ENCODE results near the gene PDGFC. TPM values are rescaled to one million over a fixed set of nuclear protein-coding genes. Genes with fewer than 3 reads are reported as not detected.

The PDGFC gene
- total RNA-seq, 1 donor from 2014 or later, result not detected

- H3K27me3 Mint-ChIP-seq, result no peaks in the 10 kb centered on the region
- no peak overlapping the region for H3K27ac Mint-ChIP-seq
- TF ChIP-seq CTCF (IDR thresholded peaks at IDR 0.05), result no peak
- ChIA-PET CTCF (no interaction called here), POLR2A (no interaction called here)
- H3K4me3 Mint-ChIP-seq, result no peak overlapping the region
- no peaks in the 10 kb centered on the region for H3K9me3 Mint-ChIP-seq
- ATAC-seq (ENCODE audit: low read depth) (no peak), DNase-seq (no peak)
- no peaks in the 10 kb centered on the region for H3K36me3 Mint-ChIP-seq (ENCODE audit: low read depth)
- no peaks in the 10 kb centered on the region for H3K4me1 Mint-ChIP-seq
- intact Hi-C loops (cut with micrococcal nuclease), result no loop called here
Observed at GRCh38 chr4:157012781-157013180, 41.2 kb upstream of the PDGFC start.

DNA sequence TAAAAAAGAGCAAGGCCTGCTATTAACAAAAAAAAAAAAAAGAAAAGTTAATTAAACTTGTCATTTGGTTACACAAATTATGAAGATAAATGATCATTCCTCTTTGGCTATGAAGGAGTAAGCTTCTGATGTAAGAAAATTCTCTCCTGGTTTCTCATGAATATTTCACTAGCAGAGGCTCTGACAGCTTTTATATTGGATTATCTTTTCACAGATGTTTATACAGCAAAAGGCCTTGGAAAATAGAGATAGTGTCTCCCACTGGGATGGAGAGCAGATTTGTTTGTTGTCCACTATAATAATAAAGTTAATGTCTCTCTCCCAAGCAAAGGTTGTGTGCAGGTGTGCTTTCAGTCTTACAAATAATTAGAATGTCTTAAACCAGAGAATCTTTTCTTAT lies 40.7 kb upstream of the PDGFC start:
- CTCF ChIA-PET, result no interaction called here
- no peak for DNase-seq
- intact Hi-C loops (cut with micrococcal nuclease), result no loop called here

GRCh38 chr4:157010630-157011029 lies 39.0 kb upstream of the PDGFC start:
- CTCF ChIA-PET, result no interaction called here
- H3K27me3 Mint-ChIP-seq, result no peaks in the 10 kb centered on the region
- POLR2A ChIA-PET, result no interaction called here
- intact Hi-C loops (cut with micrococcal nuclease), result no loop called here
- TF ChIP-seq CTCF (IDR thresholded peaks at IDR 0.05), result no peak
- no peak for DNase-seq
- H3K4me3 Mint-ChIP-seq, result no peak overlapping the region
- H3K36me3 Mint-ChIP-seq (ENCODE audit: low read depth), result no peaks in the 10 kb centered on the region
- no peak for ATAC-seq (ENCODE audit: low read depth)
- no peak overlapping the region for H3K27ac Mint-ChIP-seq
- no peaks in the 10 kb centered on the region for H3K9me3 Mint-ChIP-seq
- H3K4me1 Mint-ChIP-seq, result no peaks in the 10 kb centered on the region

More for the DNA sequence above, 40.7 kb upstream of the PDGFC start:
- no peak overlapping the region for H3K27ac Mint-ChIP-seq
- no peaks in the 10 kb centered on the region for H3K36me3 Mint-ChIP-seq (ENCODE audit: low read depth)
- H3K4me3 Mint-ChIP-seq, result no peak overlapping the region
- no peaks in the 10 kb centered on the region for H3K27me3 Mint-ChIP-seq
- ATAC-seq (ENCODE audit: low read depth), result no peak
- TF ChIP-seq CTCF (IDR thresholded peaks at IDR 0.05), result no peak
- POLR2A ChIA-PET, result no interaction called here
- no peaks in the 10 kb centered on the region for H3K9me3 Mint-ChIP-seq
- no peaks in the 10 kb centered on the region for H3K4me1 Mint-ChIP-seq

- Mint-ChIP-seq H3K4me1 (no peaks in the 10 kb centered on the region), H3K27ac (no peak overlapping the region), H3K4me3 (no peak overlapping the region), H3K9me3 (no peaks in the 10 kb centered on the region), H3K36me3 (ENCODE audit: low read depth) (no peaks in the 10 kb centered on the region), H3K27me3 (no peaks in the 10 kb centered on the region)
- no peak for TF ChIP-seq CTCF (IDR thresholded peaks at IDR 0.05)
- ChIA-PET POLR2A (no interaction called here), CTCF (no interaction called here)
- intact Hi-C loops (cut with micrococcal nuclease), result no loop called here
- ATAC-seq (ENCODE audit: low read depth) (no peak), DNase-seq (no peak)
Observed at GRCh38 chr4:157005831-157006230, 34.2 kb upstream of the PDGFC start.

DNA sequence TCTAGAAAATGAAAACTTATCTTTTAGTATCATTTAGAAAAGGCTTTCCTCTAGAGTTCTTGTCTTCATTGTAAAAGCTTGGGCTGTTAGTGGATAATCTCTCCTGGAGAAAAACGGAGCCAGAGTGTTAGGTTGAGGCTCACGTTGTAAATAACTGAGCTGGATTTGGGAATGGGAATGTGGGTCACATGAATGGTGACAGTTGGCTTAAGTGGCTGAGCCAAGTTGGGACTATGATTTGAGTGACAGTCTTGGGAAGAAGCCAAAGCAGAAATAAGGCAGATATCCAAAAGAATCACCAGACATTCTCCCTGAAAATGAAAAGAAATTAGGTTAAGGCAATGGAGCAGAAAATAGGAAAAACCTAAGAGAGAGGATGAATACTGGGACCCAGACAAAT lies 33.6 kb upstream of the PDGFC start:
- intact Hi-C loops (cut with micrococcal nuclease), result no loop called here
- ATAC-seq (ENCODE audit: low read depth), result no peak

More for the DNA sequence above, 33.6 kb upstream of the PDGFC start:
- Mint-ChIP-seq H3K27me3 (no peaks in the 10 kb centered on the region), H3K9me3 (no peaks in the 10 kb centered on the region), H3K27ac (no peak overlapping the region), H3K4me3 (no peak overlapping the region), H3K4me1 (no peaks in the 10 kb centered on the region), H3K36me3 (ENCODE audit: low read depth) (no peaks in the 10 kb centered on the region)
- ChIA-PET CTCF (no interaction called here), POLR2A (no interaction called here)
- no peak for TF ChIP-seq CTCF (IDR thresholded peaks at IDR 0.05)
- no peak for DNase-seq
